GM19099 (cell line): ENCODE results near the gene FOXJ2.

Experiments
- POLR2A ChIP-seq: IDR thresholded peaks from 3 replicates; pipeline ENCODE4 v1.6.1; 2011; ENCODE audit warnings: low read depth; ENCODE audit not compliant: insufficient read length; ENCODE audit errors: extremely low read depth

The FOXJ2 gene

DNA sequence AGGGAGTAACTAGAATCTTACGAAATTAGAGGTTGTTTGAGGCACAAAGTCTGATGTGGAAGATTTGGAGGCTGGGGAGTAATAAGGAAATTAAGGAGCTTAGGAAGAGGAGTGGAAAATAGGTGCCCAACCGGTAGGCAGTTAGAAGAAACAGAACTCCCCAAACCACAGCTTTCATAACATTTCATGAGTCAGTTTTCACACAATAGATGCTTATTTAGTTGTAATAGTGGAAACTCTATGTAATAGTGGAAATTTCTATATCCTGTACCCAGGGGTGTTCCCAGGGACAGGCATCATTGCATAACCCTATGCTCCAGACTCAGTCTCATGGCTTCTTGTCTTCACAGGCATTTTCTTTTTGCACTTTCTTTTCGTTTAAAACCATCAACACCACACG, 25.3 kb downstream of the FOXJ2 start:
- TF ChIP-seq POLR2A, result no peak

DNA sequence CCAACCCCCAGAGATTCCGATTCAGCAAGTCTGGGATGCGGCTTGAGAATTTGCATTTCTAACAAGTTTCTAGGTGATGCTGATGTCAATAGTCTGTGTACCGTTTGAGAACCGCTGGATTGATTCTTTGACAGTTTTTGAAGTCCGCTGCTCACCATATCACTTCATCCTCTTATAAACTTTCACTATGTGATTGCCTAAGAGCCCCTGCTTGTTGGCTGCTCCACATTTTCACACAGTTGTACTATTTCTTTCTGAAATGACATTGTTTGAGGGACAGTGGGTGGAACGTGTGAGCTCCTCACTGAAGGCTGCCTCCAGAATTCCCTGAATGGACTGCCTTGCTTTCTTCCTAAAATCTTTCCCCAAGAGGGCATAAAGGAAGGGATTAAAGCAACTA, 26.0 kb downstream of the FOXJ2 start:
- TF ChIP-seq POLR2A, result no peak

DNA sequence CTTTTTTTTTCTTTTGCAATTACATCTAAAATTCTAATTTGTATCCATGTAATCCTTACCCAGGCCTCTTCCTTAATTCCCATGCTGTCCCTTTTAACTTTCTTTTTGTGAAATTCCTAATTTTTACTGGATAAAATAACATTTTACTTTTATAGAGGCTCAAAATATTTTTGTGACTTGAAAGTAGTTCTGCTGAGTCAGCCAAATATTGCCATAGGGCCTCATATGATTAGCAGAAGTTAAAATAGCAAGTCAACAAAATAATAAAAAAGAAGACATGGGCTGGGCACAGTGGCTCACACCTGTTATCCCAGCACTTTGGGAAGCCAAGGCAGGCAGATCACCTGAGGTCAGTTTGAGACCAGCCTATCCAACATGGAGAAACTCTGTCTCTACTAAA, 31.6 kb downstream of the FOXJ2 start:
- TF ChIP-seq POLR2A, result no peak

DNA sequence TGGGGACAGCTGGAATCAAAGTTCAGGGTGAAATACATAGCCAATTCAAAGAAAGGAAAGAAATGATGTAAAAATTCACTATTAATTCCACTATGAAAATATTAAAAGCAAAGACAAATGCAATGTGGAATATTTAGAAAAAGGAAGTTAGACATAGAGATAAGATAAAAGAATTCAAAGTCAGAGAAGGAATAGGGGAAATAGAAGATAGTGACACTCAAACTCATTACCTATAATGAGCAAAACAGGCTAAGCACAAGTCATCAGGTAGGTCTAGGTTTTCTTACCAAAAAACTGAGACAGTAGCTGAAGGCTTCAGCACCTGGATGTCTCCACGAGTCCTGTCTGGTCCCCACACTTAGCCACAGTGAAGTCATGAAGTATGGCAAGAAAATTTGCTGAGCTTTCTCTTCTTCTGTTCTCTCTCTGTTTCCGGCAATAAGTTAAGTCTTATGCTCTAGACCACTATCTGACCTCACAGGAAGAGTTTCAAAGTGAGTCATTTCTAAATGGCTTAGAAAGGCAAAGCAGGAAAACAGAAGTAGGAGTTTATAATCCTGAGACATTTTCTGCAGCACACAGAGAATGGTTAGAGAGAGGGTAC, 33.6 kb downstream of the FOXJ2 start, which contains the start of gene C3AR1:
Gene C3AR1 (minus strand): TSS at position 369 of the 604 bp plus-strand sequence. CDS start 6,174 bp downstream, outside the sequence.
- no peak for TF ChIP-seq POLR2A

- no peak for TF ChIP-seq POLR2A
Observed at GRCh38 chr12:8069582-8069981, 37.1 kb downstream of the FOXJ2 start.

DNA sequence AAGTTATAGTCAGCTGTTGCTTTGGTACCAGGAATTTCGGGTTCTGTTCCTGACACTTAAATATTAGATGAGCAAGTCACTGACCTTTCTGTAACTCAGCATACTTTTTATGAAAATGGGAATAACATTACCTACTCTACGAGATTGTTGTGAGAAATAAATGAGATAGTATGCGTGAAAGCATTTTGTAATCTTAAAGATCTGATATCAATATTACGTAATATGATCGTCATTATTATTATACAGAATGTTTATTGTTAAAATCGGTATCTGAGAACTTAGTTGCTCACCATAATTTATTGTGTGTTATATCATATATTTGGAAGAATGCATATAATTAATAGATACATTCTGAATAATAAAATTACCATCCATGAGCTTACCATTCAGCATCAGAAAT, 43.4 kb downstream of the FOXJ2 start:
- TF ChIP-seq POLR2A, result no peak

GRCh38 chr12:8076366-8076765, 43.9 kb downstream of the FOXJ2 start:
- TF ChIP-seq POLR2A, result no peak

- TF ChIP-seq POLR2A, result no peak
Observed at GRCh38 chr12:8077207-8077606, 44.7 kb downstream of the FOXJ2 start.

- no peak for TF ChIP-seq POLR2A
Observed at GRCh38 chr12:8078398-8078797, 45.9 kb downstream of the FOXJ2 start.

GRCh38 chr12:8078916-8079315, 46.4 kb downstream of the FOXJ2 start:
- no peak for TF ChIP-seq POLR2A

GRCh38 chr12:8080120-8080519, 47.6 kb downstream of the FOXJ2 start:
- no peak for TF ChIP-seq POLR2A

DNA sequence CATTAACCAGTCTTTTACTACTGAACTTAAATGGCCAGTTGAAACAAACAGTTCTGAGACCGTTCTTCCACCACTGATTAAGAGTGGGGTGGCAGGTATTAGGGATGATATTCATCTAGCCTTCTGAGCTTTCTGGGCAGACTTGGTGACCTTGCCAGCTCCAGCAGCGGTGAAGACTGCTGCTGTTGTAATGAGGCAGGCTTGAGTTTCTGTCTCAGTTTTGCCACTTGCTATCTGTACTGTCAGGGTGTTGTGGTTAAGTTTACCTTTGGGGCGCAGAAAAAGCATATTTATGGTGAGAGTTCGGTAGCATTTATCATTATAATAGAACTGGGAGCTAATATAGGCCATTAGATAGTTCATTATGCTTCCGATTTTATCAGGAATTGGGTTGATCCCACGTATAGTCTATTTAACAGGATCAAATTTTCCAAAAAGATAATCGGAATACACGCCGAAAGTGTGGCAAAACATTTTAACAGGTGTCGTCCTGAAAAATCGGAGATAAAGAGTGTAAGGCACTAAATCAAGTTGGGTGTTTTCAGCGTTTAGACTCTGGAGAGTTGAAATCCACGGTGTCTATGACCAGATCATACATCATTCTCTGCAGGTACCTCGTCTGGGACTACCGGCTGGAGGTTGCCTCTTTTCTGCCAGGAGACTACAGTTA, 48.9 kb downstream of the FOXJ2 start:
- TF ChIP-seq POLR2A, result no peak

GRCh38 chr12:8082808-8083100, 50.2 kb downstream of the FOXJ2 start:
- no peak for TF ChIP-seq POLR2A

GRCh38 chr12:8087666-8088065, 55.1 kb downstream of the FOXJ2 start:
- TF ChIP-seq POLR2A, result no peak

GRCh38 chr12:8088574-8088973, 56.1 kb downstream of the FOXJ2 start:
- no peak for TF ChIP-seq POLR2A

DNA sequence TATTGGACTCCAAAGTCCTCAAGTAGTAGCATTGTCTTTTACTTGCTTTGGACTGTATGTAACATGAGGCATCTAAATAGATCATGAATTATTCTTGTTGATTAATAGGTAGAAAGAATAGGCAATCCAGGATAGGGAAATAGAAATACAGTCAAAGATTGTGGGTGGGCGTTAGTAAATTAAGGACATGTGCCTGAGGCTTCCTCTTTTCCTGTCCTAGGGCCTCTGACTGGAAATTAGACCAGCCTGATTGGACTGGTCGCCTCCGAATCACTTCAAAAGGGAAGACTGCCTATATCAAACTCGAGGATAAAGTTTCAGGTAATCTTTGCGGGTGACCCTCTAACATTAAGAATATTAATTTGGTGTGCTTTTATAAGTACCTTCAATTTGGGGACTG, 57.2 kb downstream of the FOXJ2 start:
- no peak for TF ChIP-seq POLR2A

DNA sequence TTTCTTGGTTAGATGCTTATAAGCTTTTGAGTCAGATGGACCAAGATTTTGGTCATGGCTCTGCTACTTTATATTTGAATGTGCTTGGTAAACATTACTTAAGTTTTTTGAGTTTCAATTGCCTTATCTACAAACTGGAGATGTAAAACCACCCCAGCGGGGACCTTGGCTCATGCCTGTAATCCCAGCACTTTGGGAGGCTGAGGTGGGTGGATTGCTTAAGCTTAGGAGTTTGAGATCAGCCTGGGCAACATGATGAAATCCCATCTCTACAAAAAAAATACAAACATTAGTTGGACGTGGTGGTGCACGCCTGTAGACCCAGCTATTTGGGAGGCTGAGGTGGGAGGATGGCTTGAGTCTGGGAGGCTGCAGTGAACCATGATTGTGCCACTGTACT, 60.8 kb downstream of the FOXJ2 start:
- no peak for TF ChIP-seq POLR2A
